ENCODE data around the gene MRPL2. TPM values are rescaled to one million over a fixed set of nuclear protein-coding genes. Genes with fewer than 3 reads are reported as not detected.

Gene MRPL2
- total and polyA plus RNA-seq, 4 donors: 19.6 to 73.9 (median 44.7) TPM

DNA sequence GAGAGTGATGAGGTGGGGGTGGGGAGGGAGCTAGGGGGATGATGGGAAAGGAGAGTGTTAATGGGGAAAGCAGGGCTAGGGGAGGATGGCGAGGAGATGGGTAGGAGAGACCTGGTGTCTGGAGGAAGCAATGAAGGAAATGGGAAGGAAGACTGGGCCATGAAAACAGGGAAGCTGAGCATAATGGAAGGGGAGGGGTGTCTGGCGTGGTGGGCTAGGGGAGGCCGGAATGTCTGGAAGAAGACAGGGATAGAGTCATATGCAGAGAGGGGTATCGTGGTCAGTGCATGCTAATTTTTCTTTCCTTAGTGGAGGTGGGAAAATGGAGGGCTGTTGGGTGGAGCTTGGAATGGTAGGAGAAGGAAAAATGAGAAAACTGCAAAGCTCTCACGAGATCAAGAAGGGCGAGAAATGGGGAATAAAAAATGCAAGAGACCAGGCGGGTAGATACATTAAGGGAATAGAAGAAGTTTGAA lies 44.8 kb downstream of the MRPL2 start:
- no peak for DNase-seq (ENCODE audit: low spot score)
- 1% methylated on average over 7 of the region's 7 CpGs for WGBS
- TF ChIP-seq, protein P1, sequence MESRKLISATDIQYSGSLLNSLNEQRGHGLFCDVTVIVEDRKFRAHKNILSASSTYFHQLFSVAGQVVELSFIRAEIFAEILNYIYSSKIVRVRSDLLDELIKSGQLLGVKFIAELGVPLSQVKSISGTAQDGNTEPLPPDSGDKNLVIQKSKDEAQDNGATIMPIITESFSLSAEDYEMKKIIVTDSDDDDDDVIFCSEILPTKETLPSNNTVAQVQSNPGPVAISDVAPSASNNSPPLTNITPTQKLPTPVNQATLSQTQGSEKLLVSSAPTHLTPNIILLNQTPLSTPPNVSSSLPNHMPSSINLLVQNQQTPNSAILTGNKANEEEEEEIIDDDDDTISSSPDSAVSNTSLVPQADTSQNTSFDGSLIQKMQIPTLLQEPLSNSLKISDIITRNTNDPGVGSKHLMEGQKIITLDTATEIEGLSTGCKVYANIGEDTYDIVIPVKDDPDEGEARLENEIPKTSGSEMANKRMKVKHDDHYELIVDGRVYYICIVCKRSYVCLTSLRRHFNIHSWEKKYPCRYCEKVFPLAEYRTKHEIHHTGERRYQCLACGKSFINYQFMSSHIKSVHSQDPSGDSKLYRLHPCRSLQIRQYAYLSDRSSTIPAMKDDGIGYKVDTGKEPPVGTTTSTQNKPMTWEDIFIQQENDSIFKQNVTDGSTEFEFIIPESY (IDR thresholded peaks at IDR 0.05): no peak
- no peak for TF ChIP-seq SP1 (IDR thresholded peaks at IDR 0.05)
- no peak for TF ChIP-seq JUND (IDR thresholded peaks at IDR 0.05)
- no peak for TF ChIP-seq RXRA (IDR thresholded peaks at IDR 0.05)
- TF ChIP-seq ATF3 (IDR thresholded peaks at IDR 0.05): no peak
- no peak for TF ChIP-seq FOXA2 (IDR thresholded peaks at IDR 0.05)
- no peak for TF ChIP-seq NR2F2 (IDR thresholded peaks at IDR 0.05)
- TF ChIP-seq FOXA1 (IDR thresholded peaks at IDR 0.05): no peak
- TF ChIP-seq HNF4A (conservative IDR thresholded peaks at IDR 0.05): no peak
- TF ChIP-seq YY1 (IDR thresholded peaks at IDR 0.05): no peak
- no peak for TF ChIP-seq RAD21 (IDR thresholded peaks at IDR 0.05)
- TF ChIP-seq, protein P2, sequence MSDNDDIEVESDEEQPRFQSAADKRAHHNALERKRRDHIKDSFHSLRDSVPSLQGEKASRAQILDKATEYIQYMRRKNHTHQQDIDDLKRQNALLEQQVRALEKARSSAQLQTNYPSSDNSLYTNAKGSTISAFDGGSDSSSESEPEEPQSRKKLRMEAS (IDR thresholded peaks at IDR 0.05): no peak
- no peak for TF ChIP-seq TAF1 (conservative IDR thresholded peaks at IDR 0.05)
- H3K27me3 ChIP-seq (ENCODE audit: control insufficient read depth in 4 of 4, insufficient read depth in 4 of 4, low read length in 3 of 4): no peaks in the 10 kb centered on the region
- H3K4me1 ChIP-seq (ENCODE audit: control insufficient read depth in 4 of 4, insufficient read depth in 4 of 4, low read length in 3 of 4): peaks cover 3 to 36% (median 23%) of the 10 kb centered on the region in 4 donors
- peaks cover 2 to 49% (median 26%) of the 10 kb centered on the region in 4 donors for H3K36me3 ChIP-seq (ENCODE audit: control insufficient read depth in 4 of 4, insufficient read depth in 3 of 4, low read depth in 1 of 4, low read length in 3 of 4)
- peak overlapping the region; percentile 64 to 89 (median 64) for H3K4me3 ChIP-seq (ENCODE audit: low read depth in 1 of 3, low read length in 3 of 3)
- no peaks in the 10 kb centered on the region for H3K9me3 ChIP-seq (ENCODE audit: control insufficient read depth in 4 of 4, low read length in 3 of 4)
- H3K27ac ChIP-seq (ENCODE audit: low read depth in 1 of 2, low read length in 2 of 2): peak overlapping the region in 1 of 2 donors; percentile 46
- H3K9ac ChIP-seq (ENCODE audit: low read depth in 1 of 2, low read length in 2 of 2): peak overlapping the region in 1 of 2 donors; percentile 72

- WGBS: under 1% methylated on average over 51 of the region's 51 CpGs
- Histone ChIP-seq H3K27ac (ENCODE audit: low read depth in 1 of 2, low read length in 2 of 2) (peak within 1 kb of the TSS; percentile 46 to 55), H3K27me3 (ENCODE audit: control insufficient read depth in 4 of 4, insufficient read depth in 4 of 4, low read length in 3 of 4) (no peaks in the 10 kb centered on the region), H3K9me3 (ENCODE audit: control insufficient read depth in 4 of 4, low read length in 3 of 4) (no peaks in the 10 kb centered on the region), H3K36me3 (ENCODE audit: control insufficient read depth in 4 of 4, insufficient read depth in 3 of 4, low read depth in 1 of 4, low read length in 3 of 4) (peaks cover 2 to 48% (median 24%) of the 10 kb centered on the region in 4 donors), H3K4me1 (ENCODE audit: control insufficient read depth in 4 of 4, insufficient read depth in 4 of 4, low read length in 3 of 4) (peaks cover 3 to 36% (median 23%) of the 10 kb centered on the region in 4 donors), H3K4me3 (ENCODE audit: low read depth in 1 of 3, low read length in 3 of 3) (peak within 1 kb of the TSS; percentile 64 to 89 (median 70)), H3K9ac (ENCODE audit: low read depth in 1 of 2, low read length in 2 of 2) (peak within 1 kb of the TSS; percentile 36 to 72)
- peak; percentile 98 for DNase-seq (ENCODE audit: low spot score)
- TF ChIP-seq FOXA1 (IDR thresholded peaks at IDR 0.05) (peak; percentile 61), SP1 (IDR thresholded peaks at IDR 0.05) (peak; percentile 76), JUND (IDR thresholded peaks at IDR 0.05) (peak in 1 of 2 donors; percentile 24), RXRA (IDR thresholded peaks at IDR 0.05) (peak in 1 of 2 donors; percentile 25), REST (IDR thresholded peaks at IDR 0.05) (peak; percentile 61), NR2F2 (IDR thresholded peaks at IDR 0.05) (no peak), HNF4G (IDR thresholded peaks at IDR 0.05) (no peak), HNF4A (conservative IDR thresholded peaks at IDR 0.05) (peak; percentile 20), TAF1 (conservative IDR thresholded peaks at IDR 0.05) (no peak), ATF3 (IDR thresholded peaks at IDR 0.05) (no peak), FOXA2 (IDR thresholded peaks at IDR 0.05) (no peak), GABPA (IDR thresholded peaks at IDR 0.05 in 1 of 2, conservative IDR thresholded peaks at IDR 0.05 in 1 of 2) (peak; percentile 79 to 91), YY1 (IDR thresholded peaks at IDR 0.05) (peak; percentile 85), EGR1 (IDR thresholded peaks at IDR 0.05; ENCODE audit: low read depth in 2 of 2) (peak in 1 of 2 donors; percentile 56), RAD21 (IDR thresholded peaks at IDR 0.05) (peak; percentile 41 to 44)
- TF ChIP-seq, protein P3, sequence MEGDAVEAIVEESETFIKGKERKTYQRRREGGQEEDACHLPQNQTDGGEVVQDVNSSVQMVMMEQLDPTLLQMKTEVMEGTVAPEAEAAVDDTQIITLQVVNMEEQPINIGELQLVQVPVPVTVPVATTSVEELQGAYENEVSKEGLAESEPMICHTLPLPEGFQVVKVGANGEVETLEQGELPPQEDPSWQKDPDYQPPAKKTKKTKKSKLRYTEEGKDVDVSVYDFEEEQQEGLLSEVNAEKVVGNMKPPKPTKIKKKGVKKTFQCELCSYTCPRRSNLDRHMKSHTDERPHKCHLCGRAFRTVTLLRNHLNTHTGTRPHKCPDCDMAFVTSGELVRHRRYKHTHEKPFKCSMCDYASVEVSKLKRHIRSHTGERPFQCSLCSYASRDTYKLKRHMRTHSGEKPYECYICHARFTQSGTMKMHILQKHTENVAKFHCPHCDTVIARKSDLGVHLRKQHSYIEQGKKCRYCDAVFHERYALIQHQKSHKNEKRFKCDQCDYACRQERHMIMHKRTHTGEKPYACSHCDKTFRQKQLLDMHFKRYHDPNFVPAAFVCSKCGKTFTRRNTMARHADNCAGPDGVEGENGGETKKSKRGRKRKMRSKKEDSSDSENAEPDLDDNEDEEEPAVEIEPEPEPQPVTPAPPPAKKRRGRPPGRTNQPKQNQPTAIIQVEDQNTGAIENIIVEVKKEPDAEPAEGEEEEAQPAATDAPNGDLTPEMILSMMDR (IDR thresholded peaks at IDR 0.05; ENCODE audit: low read depth, low read length, missing input control): no peak
- TF ChIP-seq, protein P1 (IDR thresholded peaks at IDR 0.05): peak; percentile 88
- TF ChIP-seq, protein P2 (IDR thresholded peaks at IDR 0.05): peak; percentile 98
Measured at GRCh38 chr6:43013843-43014433, 45.3 kb downstream of the MRPL2 start, which contains the start of the genes KLHDC3 and MEA1. TSS of gene KLHDC3 (plus strand) at chr6:43014249. CDS start at chr6:43017193, 2,944 bp downstream. TSS of gene MEA1 (minus strand) at chr6:43013946. CDS start at chr6:43013813, 133 bp downstream.

Data from liver (tissue), 9 donors.